ENCODE results near the gene HAPSTR1.

Gene HAPSTR1

DNA sequence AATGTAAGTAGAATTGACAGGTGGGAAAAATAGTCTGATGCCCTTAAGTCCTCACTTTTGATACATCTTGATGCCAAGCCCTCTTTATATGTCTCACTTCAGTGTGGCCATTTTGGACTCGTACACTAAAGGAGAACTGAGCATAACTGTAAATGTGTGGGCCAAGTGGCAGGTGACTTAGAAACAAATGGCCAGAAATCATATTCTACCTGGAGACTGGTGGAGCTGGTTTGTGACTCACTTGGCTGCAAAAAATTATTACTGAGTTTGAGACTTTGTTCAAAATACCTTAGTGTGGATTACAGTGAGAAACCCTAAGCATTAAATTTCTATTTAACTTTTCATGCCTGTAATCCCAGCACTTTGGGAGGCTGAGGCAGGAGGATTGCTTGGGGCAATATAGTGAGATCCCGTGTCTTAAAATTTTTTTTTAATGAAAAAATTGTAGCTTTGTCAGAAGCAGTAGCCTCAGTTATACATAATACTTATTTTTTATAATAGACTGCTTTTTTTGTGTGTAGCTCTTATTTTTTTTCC lies 5.0 kb downstream of the HAPSTR1 start:
- Histone ChIP-seq H3K4me1 (ENCODE audit: insufficient read depth, low read length) (peaks cover 24% of the 10 kb centered on the region), H3K36me3 (ENCODE audit: insufficient read depth, low read length) (peaks cover 21% of the 10 kb centered on the region; the same call in 1 of the 2 replicates), H3K9ac (ENCODE audit: low read depth, low read length) (no peak overlapping the region)

DNA sequence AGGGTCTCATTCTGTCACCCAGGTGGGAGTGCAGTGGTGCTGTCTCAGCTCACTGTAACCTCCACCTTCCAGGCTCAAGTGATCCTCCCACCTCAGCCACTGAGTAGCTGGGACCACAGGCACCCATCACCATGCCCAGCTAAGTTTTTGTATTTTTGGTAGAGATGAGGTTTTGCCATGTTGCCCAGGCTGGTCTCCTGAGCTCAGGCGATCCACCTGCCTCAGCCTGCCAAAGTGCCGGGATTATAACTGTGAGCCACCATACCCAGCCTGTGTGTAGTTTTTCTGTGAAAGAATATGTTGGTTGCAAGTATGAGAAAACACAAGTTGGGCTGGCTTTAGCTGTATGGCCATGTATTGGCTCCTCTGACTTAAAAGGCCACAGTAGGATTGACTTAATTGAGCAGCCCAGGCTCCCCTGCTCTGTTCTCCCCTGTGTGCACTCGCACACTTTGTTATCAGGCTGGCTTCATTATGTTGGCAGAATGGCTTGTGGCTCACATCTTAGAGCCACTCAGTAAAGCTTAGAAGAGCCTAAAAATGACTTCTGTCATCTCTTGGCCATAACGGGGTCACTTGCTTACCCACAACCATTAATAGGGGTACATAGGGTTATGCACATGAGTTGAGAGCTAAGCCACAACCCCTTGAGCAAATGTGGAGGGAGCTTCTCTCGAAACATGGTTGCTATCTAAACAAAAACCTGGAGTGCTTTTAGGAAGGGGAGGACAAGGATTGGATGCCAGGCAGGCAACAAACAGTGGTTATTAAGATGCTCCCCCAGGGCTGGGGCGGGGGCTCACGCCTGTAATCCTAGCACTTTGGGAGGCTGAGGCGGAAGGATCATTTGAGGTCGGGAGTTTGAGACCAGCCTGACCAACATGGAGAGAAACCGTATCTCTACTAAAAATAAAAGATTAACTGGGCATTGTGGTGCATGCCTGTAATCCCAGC lies 6.1 kb downstream of the HAPSTR1 start:
- no peak overlapping the region; the same call in 1 of the 2 replicates for H3K9ac ChIP-seq (ENCODE audit: low read depth, low read length)
- peaks cover 27% of the 10 kb centered on the region for H3K36me3 ChIP-seq (ENCODE audit: insufficient read depth, low read length)
- no peaks in the 10 kb centered on the region for H3K9me3 ChIP-seq (ENCODE audit: control insufficient read depth, insufficient read depth, low read length)
- H3K4me1 ChIP-seq (ENCODE audit: insufficient read depth, low read length): peaks cover 24% of the 10 kb centered on the region

More for the DNA sequence above, 5.0 kb downstream of the HAPSTR1 start:
- H3K9me3 ChIP-seq (ENCODE audit: control insufficient read depth, insufficient read depth, low read length): no peaks in the 10 kb centered on the region

DNA sequence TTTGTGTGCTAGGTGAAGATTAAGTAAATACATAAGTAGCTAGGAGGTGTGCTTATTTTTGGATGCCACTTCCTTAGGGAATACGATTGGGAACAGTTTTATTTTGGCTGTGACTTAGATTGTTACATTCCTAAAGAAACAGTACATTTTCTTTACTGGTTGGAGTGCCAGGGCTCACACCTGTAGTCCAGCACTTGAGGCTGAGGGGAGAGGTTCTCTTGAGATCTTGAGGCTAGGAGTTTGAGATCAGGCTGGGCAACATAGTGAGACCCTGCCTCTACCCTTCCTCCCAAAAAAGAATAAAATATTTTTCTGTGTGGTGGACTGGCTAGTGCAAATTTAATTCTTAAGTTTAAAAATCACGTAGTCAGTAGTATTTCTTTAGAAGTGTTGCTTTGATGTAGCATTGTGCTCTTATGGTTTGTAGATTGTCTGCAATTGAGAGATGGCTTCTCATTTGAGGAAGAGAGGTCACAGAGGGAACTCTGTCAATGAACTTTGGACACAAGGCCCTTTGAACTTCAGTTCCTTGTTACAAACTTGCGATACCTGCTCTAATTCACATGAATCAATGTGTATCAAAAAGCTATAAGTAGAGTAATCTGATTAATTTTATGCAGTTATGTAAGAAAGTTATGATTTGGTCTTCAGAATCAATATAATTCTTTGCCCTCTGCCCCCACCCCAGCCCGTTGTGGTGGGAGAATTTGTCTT lies 7.1 kb downstream of the HAPSTR1 start:
- no peaks in the 10 kb centered on the region for H3K9me3 ChIP-seq (ENCODE audit: control insufficient read depth, insufficient read depth, low read length)
- peaks cover 24% of the 10 kb centered on the region for H3K4me1 ChIP-seq (ENCODE audit: insufficient read depth, low read length)
- no peak overlapping the region for H3K9ac ChIP-seq (ENCODE audit: low read depth, low read length)
- peaks cover 33% of the 10 kb centered on the region for H3K36me3 ChIP-seq (ENCODE audit: insufficient read depth, low read length)

DNA sequence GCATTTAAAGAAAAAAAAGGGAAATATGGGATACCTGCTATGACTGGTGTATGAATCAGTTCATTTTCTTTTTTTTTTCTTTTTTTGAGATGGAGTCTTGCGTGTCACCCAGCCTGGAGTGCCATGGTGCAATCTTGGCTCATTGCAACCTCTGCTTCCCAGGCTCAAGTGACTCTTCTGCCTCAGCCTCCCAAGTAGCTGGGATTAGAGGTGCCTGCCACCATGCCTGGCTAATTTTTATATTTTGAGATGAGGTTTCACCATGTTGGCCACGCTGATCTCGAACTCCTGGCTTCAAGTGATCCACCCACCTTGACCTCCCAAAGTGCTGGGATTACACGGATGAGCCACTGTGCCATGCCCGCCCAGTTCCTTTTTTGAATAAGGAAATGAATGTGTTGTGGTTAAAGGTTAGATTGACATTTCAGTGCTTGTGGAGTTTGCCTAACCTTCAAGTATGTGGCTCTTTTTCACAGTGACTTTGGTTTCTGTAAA lies 7.7 kb downstream of the HAPSTR1 start:
- Histone ChIP-seq H3K4me1 (ENCODE audit: insufficient read depth, low read length) (peaks cover 24% of the 10 kb centered on the region), H3K36me3 (ENCODE audit: insufficient read depth, low read length) (peaks cover 35% of the 10 kb centered on the region), H3K9me3 (ENCODE audit: control insufficient read depth, insufficient read depth, low read length) (no peaks in the 10 kb centered on the region), H3K9ac (ENCODE audit: low read depth, low read length) (no peak overlapping the region)

DNA sequence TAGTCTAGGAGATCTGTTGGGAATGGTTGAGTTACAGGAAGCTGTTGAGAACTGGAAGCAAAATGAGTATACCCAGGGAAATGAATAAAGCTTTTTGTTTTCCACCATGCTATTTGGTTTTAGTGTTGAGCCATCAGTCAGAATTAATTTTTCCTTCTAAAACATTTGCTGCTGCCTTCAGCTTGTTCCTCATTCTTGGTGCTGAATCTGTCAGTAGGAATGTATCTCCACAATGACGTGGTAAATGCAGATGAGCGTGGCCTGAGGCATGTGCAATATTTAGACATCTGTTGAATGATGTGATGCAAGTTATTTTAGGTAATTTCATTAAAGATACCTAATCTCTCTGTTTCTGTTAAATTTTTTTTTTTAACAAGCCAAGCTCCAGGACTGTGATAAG lies 10.9 kb downstream of the HAPSTR1 start:
- peaks cover 25% of the 10 kb centered on the region for H3K36me3 ChIP-seq (ENCODE audit: insufficient read depth, low read length)
- H3K9me3 ChIP-seq (ENCODE audit: control insufficient read depth, insufficient read depth, low read length): no peaks in the 10 kb centered on the region
- 0 out of 2 replicates have a peak, but pooled peaks cover 11% of the 10 kb centered on the region for H3K4me1 ChIP-seq (ENCODE audit: insufficient read depth, low read length)
- H3K9ac ChIP-seq (ENCODE audit: low read depth, low read length): no peak overlapping the region

DNA sequence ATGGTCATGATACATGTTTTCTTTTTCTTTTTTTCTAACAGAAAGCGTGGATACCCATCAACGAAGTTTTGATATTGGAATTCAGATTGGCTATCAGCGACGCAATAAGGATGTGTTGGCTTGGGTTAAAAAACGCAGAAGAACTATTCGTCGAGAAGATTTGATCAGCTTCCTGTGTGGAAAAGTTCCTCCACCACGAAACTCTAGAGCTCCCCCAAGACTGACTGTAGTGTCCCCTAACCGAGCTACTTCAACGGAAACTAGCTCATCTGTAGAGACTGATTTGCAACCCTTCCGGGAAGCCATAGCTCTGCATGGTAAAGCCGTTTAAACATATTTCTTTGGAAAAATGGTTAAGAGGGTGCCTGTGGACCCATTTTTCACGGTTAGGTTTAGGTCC lies 11.5 kb downstream of the HAPSTR1 start:
- no peaks in the 10 kb centered on the region for H3K9me3 ChIP-seq (ENCODE audit: control insufficient read depth, insufficient read depth, low read length)
- H3K36me3 ChIP-seq (ENCODE audit: insufficient read depth, low read length): peaks cover 25% of the 10 kb centered on the region
- H3K4me1 ChIP-seq (ENCODE audit: insufficient read depth, low read length): 0 out of 2 replicates have a peak, but pooled peaks cover 11% of the 10 kb centered on the region
- H3K9ac ChIP-seq (ENCODE audit: low read depth, low read length): no peak overlapping the region

DNA sequence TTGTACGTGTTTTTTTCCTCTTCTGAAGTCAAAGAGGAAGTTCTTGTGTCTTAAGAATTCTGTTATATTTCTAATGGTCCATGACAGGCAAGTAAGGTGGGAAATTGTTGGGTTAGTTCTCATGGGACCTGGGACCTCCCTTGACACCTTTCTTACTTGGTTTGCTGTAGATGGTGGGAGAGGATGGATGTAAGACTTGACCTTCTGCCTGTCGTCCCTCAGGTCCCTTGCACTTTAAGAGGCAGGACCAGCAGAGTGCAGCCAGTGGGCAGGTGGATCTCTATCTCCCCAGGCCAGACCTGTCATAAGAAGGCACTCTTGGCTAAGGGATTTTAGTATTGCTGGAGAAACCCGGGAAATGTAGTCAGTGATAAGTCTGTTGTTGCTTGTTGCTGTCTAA lies 12.1 kb downstream of the HAPSTR1 start:
- Histone ChIP-seq H3K9me3 (ENCODE audit: control insufficient read depth, insufficient read depth, low read length) (no peaks in the 10 kb centered on the region), H3K9ac (ENCODE audit: low read depth, low read length) (no peak overlapping the region), H3K36me3 (ENCODE audit: insufficient read depth, low read length) (peaks cover 29% of the 10 kb centered on the region), H3K4me1 (ENCODE audit: insufficient read depth, low read length) (peaks cover 15% of the 10 kb centered on the region)

DNA sequence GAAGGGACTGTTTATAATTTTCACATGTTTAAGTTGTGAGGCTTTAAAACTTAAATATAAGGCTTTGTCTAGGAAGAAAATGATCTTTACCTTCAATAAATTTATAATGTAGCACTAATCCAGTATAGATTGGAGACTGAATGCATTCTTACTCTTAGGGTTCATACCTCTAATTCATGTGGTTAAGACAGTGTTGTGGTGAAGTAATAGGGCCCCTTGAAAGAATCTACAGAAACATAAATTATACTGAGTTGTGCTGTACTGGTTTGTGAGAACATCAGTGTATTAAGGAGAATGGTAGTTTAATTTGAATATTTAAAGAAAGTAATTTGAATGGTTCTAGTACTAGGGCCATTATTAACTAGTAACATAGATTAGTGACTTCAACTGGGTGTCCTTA lies 13.7 kb downstream of the HAPSTR1 start:
- Histone ChIP-seq H3K9me3 (ENCODE audit: control insufficient read depth, insufficient read depth, low read length) (no peaks in the 10 kb centered on the region), H3K4me1 (ENCODE audit: insufficient read depth, low read length) (peaks cover 25% of the 10 kb centered on the region), H3K36me3 (ENCODE audit: insufficient read depth, low read length) (peaks cover 32% of the 10 kb centered on the region), H3K9ac (ENCODE audit: low read depth, low read length) (no peak overlapping the region)

DNA sequence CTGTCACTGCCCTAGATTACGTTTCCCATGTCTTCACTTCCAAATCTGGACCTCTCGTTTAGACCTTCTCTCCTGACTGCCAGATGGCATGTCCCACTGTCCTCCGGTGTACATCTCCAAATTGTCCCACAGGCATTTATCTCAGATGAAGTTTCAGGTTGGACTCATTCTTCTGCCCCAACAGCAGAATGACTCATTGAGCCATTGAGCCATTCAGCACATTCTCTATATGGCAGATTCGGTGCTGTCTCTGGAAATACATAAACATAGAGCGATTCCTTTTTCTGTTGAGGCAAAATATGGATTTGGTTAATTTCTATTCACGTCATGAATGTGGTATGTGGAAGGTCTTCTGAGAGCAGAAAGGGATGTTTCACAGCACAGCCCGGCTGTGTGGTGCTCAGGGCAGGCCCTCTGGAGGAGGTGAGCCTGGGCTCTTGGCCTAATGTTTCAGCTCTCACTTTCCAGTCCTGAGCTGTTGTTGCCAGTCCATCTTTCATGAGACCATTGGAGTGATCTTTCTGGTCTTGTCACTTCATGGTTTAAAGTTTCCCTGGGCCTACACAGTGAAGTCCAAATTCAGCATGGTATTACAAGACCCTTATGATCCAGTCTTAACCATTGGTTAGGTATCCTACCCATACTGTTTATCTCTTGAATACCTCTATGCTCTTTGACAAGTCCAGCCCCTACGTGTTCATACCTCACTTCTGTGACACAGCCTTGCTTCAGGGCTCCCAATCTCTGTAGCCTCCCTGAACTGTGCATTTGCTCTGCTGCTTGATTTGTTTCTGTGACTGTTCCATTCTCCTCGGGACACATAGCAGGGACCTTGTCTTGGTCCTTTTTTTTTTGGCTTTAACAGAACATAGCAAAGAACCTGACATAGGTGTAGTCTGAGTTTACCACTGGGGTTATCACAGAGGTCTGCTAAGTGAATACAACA lies 15.9 kb downstream of the HAPSTR1 start:
- Histone ChIP-seq H3K9ac (ENCODE audit: low read depth, low read length) (no peak overlapping the region), H3K4me1 (ENCODE audit: insufficient read depth, low read length) (peaks cover 40% of the 10 kb centered on the region), H3K36me3 (ENCODE audit: insufficient read depth, low read length) (peaks cover 33% of the 10 kb centered on the region), H3K9me3 (ENCODE audit: control insufficient read depth, insufficient read depth, low read length) (no peaks in the 10 kb centered on the region)

DNA sequence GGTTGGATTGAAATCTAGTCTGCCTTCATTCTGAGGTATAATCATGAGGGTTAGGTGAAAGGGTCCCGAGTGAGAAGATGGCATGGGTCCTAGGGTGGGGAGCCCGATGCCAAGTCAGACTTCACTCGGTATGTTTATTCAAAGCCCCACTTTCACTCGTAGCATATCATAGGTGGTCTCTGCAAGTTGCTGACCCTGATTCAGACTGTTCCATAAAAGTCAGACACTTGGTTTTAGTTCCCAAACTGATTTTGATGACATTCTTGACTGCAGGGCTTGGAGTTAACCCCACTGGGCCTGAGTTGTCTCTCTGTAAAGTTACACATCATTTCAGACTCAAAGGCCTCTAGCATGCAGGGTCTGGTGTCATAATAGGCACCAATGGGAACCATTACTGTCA lies 17.8 kb downstream of the HAPSTR1 start:
- no peak overlapping the region for H3K9ac ChIP-seq (ENCODE audit: low read depth, low read length)
- H3K36me3 ChIP-seq (ENCODE audit: insufficient read depth, low read length): peaks cover 17% of the 10 kb centered on the region
- H3K4me1 ChIP-seq (ENCODE audit: insufficient read depth, low read length): peaks cover 53% of the 10 kb centered on the region
- H3K9me3 ChIP-seq (ENCODE audit: control insufficient read depth, insufficient read depth, low read length): no peaks in the 10 kb centered on the region

DNA sequence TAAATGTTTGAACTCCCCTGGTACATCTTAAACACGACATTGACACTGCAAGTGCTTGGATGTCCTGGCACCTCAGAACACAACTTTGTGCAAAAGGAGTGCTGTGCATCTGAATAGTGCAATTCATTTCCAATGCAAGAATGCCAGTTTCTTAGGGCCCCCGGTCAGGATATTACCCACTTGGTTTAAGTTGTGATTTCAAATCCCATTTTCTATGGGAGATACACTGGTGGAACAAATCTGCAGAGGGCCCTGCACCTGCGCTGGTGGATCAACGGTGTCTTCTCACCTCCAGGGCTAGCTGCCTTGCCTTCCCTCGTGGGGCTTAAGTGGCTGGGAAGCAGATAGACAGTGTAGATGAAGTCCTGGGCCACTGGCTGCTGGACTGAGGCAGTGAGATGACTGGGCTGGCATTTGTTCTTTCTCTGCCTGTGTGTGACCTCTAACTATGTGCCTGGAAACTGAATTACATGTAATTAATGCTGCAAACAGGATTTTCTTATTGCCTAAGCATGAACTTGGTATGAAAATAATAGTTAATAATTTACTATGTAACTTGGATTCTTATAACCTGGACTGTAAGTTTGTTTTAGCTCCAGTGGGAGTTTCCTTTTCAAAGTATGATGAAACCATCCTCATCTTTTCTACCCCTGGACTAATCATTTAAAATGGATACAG lies 20.9 kb downstream of the HAPSTR1 start:
- Histone ChIP-seq H3K36me3 (ENCODE audit: insufficient read depth, low read length) (peaks cover 19% of the 10 kb centered on the region), H3K4me1 (ENCODE audit: insufficient read depth, low read length) (peaks cover 59% of the 10 kb centered on the region), H3K9ac (ENCODE audit: low read depth, low read length) (no peak overlapping the region), H3K9me3 (ENCODE audit: control insufficient read depth, insufficient read depth, low read length) (no peaks in the 10 kb centered on the region)

DNA sequence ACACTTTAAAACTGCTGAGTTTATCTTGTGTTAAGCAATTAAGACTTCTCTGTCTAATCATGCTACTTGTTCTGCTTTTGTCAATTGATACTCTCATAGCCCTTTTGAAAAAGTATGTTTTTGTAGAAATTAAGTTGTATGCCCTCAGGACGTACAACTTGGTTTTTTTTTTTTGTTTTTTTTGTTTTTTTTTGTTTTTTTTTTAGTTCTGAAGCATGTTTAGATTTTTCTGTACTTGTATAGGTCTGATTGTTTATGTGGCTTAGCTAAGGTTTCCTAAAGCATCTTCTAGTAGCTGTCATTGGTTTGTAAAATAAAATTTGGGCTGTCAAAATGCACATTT lies 21.4 kb downstream of the HAPSTR1 start:
- peaks cover 59% of the 10 kb centered on the region for H3K4me1 ChIP-seq (ENCODE audit: insufficient read depth, low read length)
- H3K36me3 ChIP-seq (ENCODE audit: insufficient read depth, low read length): peaks cover 24% of the 10 kb centered on the region
- no peaks in the 10 kb centered on the region for H3K9me3 ChIP-seq (ENCODE audit: control insufficient read depth, insufficient read depth, low read length)
- H3K9ac ChIP-seq (ENCODE audit: low read depth, low read length): no peak overlapping the region

DNA sequence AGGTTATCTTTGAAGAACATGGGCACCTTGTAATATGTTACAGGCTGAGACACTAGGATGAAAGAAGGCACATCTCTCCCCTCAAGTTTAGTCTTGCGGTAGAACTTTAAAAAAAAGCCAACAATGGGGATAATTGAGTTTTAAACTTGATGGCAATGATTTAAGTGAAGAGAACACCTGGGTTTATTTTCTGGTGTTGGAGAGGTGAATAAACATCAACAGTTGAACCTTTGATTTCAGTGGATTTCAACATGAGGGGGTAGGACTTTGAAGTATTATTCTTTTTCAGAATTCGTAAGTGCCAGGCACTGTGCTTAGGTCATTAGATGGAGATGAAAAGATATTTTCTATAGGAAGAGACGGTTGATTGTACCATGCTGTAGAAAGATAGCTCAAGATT lies 22.3 kb downstream of the HAPSTR1 start:
- Histone ChIP-seq H3K4me1 (ENCODE audit: insufficient read depth, low read length) (peaks cover 54% of the 10 kb centered on the region), H3K9ac (ENCODE audit: low read depth, low read length) (no peak overlapping the region), H3K9me3 (ENCODE audit: control insufficient read depth, insufficient read depth, low read length) (no peaks in the 10 kb centered on the region), H3K36me3 (ENCODE audit: insufficient read depth, low read length) (peaks cover 20% of the 10 kb centered on the region)
